ENCODE results near the gene FAM83F. TPM values are rescaled to one million over a fixed set of nuclear protein-coding genes. Genes with fewer than 3 reads are reported as not detected.

FAM83F gene
- polyA plus RNA-seq, 2 of the 4 experiments (the other 2 are of a cell fraction) = not detected

DNA sequence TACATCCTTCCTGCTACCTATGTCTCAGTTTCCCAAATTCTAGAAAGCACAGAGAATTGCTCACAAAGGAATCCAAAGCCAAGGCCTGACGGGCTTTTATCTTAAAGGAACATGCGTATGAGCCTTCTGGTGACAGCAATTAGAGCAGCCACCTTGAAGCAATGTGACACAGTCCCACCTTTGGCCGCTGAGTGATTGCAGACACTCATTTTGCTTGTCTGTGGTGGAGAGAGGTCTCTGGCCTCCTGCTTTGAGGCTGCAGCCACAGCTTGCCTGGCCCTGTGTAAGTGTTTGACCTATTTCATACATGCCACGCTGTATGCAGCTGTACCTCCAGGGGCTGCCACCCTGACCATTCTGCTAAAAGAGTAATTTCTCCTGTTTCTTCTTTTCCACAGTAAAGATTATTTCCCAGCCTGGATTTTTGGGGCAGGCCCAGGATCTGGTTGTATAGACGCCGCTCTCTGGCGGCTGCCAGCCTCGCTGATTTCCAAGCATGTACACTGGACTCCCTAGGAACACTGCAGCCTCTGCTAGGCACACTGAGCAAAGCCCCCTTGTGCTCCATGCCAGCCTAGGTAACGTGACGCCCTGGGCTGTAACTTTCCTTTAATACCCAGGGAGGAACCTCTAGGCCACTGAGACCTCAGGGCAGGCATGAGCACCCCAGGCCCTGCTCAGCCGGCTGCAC lies 35.7 kb upstream of the FAM83F start:
- CTCF ChIA-PET = interaction anchor here (0.8 to 1.6 kb wide), 3 partner anchors 9 to 66 kb away, joined by 3 to 5 read pairs (median 3); no protein-coding TSS in a partner anchor
- no peaks in the 10 kb centered on the region for H3K4me1 ChIP-seq
- H3K4me3 ChIP-seq = no peak overlapping the region
- no peak for TF ChIP-seq NR3C1 (IDR thresholded peaks at IDR 0.05)
- no peak for TF ChIP-seq MAFK (IDR thresholded peaks at IDR 0.05; ENCODE audit: partially characterized antibody)
- no peak for TF ChIP-seq SREBF2 (IDR thresholded peaks at IDR 0.05)
- no peak for TF ChIP-seq ZC3H11A (IDR thresholded peaks at IDR 0.05)
- no peak for TF ChIP-seq POLR2AphosphoS2 (conservative IDR thresholded peaks at IDR 0.05; ENCODE audit: low read length)
- no peak for TF ChIP-seq GATA3 (IDR thresholded peaks at IDR 0.05; ENCODE audit: borderline replicate concordance)
- TF ChIP-seq POLR2A (IDR thresholded peaks at IDR 0.05; ENCODE audit: low read length) = no peak
- FAIRE-seq (no peak), ATAC-seq (peak; percentile 35 to 50; a peak in 3 of 6 replicates), DNase-seq (ENCODE audit: low read depth in 1 of 2, low spot score in 1 of 2) (no peak)
- H3K4me2 ChIP-seq = no peak overlapping the region
- H3K9me3 ChIP-seq = no peaks in the 10 kb centered on the region
- WGBS (ENCODE audit: missing lambda C conversion rate) = 67% methylated on average over 11 of the region's 11 CpGs
- POLR2A ChIA-PET = no interaction called here
- H3K27ac ChIP-seq = no peak overlapping the region

DNA sequence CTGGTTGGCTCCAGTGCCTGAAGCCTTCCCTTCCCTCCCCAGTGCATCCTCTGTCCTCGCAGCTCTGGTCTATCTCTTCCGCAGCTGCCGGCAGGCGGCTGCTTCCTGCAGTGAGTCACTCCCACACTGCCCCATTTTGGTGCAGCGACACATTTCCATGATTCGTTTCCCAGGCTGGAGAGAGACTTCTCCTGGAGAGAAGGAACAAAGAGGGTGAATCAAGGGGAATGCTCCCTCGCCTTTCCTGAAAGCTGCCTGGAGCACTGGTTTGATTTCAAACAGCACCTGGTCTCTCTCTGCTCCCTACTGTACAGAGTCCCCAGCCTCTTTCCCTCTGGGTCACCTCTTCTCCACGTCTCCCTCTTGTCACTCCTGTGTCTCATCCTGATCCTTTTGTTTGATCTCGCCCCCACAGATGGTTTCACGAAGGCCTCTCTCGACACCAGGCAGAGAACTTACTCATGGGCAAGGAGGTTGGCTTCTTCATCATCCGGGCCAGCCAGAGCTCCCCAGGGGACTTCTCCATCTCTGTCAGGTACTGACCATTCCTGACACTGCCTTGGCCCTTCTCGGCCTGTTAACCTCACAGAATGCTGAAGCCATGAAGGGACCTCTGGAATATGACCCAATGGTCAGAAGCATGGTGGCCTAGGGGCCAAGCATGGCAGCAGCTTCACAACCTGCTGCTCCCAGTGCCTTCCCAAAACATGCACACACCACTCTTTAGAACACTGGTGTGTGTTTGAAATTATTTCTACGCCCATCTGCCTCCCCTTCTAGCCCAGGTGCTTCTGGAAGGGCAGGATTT lies 34.9 kb upstream of the FAM83F start, which contains the start of gene TMA7B:
TMA7B (plus strand) TSS at position 758 of the 808 bp plus-strand sequence. CDS start 3,978 bp downstream, outside the sequence.
- H3K4me3 ChIP-seq = no peak within 1 kb of the TSS
- H3K9me3 ChIP-seq = no peaks in the 10 kb centered on the region
- ChIA-PET CTCF (interaction anchor here (0.8 to 1.3 kb wide), 2 partner anchors 8 to 10 kb away, joined by 3 read pairs; no protein-coding TSS in a partner anchor), POLR2A (no interaction called here)
- DNase-seq (ENCODE audit: low read depth in 1 of 2, low spot score in 1 of 2) = peak; percentile 13 to 15
- TF ChIP-seq RCOR1 (IDR thresholded peaks at IDR 0.05; ENCODE audit: low read depth, low read length) (no peak), RAD21 (conservative IDR thresholded peaks at IDR 0.05 in 1 of 2, IDR thresholded peaks at IDR 0.05 in 1 of 2) (peak in 1 of 2 experiments; percentile 8; a peak in 1 of 5 replicates)
- H3K27ac ChIP-seq = no peak within 1 kb of the TSS
- 37% methylated on average over 13 of the region's 14 CpGs for WGBS (ENCODE audit: missing lambda C conversion rate)
- peak; percentile 81 to 89; a peak in 5 of 6 replicates for ATAC-seq
- no peak for FAIRE-seq
- no peaks in the 10 kb centered on the region for H3K4me1 ChIP-seq
- H3K4me2 ChIP-seq = no peak within 1 kb of the TSS

DNA sequence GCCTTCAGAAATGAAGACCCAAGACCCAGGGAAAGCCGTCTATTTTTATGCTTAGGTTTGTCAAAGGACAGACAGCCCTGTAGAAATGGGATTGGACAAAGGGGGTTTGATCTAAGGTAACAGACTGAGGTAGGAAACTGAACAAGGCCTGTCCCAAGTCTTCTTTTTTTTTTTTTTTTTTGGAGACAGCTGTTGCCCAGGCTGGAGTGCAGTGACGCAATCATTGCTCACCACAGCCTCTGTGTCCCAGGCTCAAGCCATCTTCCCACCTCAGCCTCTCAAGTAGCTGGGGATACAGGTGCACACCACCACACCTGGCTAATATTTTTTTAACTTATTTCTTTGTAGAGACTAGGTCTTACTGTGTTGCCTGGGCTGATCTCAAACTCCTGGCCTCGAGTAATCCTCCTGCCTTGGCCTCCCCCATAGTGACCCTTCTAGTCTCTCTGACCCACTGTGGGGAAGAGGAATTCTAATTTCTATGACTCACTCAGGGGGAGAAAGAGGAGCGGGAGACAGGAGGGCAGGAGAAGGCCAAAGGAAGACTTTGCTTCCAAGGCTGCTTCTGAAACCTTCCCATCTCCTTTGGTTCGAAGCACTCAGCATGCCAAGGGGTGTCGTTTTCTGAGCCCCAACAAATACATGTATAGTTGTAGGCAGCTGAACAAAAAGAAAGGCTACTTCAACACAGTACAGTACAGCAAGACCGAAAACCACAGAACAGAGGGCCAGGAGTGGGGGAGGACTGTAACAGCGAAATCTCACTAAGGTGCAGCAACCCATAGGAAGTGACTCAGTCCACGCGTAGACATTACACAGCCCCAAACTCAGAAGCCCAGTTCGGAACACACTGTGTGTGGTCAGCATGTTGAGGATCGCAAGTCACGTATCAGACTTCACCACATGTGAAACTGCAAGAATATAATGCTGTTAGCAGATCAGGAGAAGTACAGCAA lies 33.7 kb upstream of the FAM83F start:
- CTCF ChIA-PET = no interaction called here
- Histone ChIP-seq H3K4me2 (no peak overlapping the region), H3K27ac (no peak overlapping the region), H3K9me3 (no peaks in the 10 kb centered on the region), H3K4me1 (no peaks in the 10 kb centered on the region), H3K4me3 (no peak overlapping the region)
- ATAC-seq (no peak), FAIRE-seq (no peak), DNase-seq (ENCODE audit: low read depth in 1 of 2, low spot score in 1 of 2) (no peak)
- POLR2A ChIA-PET = no interaction called here
- 61% methylated on average over 13 of the region's 13 CpGs for WGBS (ENCODE audit: missing lambda C conversion rate)
- TF ChIP-seq TP53 (CRISPR knock-in tag; IDR thresholded peaks at IDR 0.05) = no peak
- TF ChIP-seq NPAS2 (CRISPR knock-in tag; IDR thresholded peaks at IDR 0.05; ENCODE audit: borderline replicate concordance) = no peak
- no peak for TF ChIP-seq HOXB5 (CRISPR knock-in tag; IDR thresholded peaks at IDR 0.05)
- TF ChIP-seq, protein P1, sequence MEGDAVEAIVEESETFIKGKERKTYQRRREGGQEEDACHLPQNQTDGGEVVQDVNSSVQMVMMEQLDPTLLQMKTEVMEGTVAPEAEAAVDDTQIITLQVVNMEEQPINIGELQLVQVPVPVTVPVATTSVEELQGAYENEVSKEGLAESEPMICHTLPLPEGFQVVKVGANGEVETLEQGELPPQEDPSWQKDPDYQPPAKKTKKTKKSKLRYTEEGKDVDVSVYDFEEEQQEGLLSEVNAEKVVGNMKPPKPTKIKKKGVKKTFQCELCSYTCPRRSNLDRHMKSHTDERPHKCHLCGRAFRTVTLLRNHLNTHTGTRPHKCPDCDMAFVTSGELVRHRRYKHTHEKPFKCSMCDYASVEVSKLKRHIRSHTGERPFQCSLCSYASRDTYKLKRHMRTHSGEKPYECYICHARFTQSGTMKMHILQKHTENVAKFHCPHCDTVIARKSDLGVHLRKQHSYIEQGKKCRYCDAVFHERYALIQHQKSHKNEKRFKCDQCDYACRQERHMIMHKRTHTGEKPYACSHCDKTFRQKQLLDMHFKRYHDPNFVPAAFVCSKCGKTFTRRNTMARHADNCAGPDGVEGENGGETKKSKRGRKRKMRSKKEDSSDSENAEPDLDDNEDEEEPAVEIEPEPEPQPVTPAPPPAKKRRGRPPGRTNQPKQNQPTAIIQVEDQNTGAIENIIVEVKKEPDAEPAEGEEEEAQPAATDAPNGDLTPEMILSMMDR (IDR thresholded peaks at IDR 0.05) = no peak
- TF ChIP-seq, protein P2, sequence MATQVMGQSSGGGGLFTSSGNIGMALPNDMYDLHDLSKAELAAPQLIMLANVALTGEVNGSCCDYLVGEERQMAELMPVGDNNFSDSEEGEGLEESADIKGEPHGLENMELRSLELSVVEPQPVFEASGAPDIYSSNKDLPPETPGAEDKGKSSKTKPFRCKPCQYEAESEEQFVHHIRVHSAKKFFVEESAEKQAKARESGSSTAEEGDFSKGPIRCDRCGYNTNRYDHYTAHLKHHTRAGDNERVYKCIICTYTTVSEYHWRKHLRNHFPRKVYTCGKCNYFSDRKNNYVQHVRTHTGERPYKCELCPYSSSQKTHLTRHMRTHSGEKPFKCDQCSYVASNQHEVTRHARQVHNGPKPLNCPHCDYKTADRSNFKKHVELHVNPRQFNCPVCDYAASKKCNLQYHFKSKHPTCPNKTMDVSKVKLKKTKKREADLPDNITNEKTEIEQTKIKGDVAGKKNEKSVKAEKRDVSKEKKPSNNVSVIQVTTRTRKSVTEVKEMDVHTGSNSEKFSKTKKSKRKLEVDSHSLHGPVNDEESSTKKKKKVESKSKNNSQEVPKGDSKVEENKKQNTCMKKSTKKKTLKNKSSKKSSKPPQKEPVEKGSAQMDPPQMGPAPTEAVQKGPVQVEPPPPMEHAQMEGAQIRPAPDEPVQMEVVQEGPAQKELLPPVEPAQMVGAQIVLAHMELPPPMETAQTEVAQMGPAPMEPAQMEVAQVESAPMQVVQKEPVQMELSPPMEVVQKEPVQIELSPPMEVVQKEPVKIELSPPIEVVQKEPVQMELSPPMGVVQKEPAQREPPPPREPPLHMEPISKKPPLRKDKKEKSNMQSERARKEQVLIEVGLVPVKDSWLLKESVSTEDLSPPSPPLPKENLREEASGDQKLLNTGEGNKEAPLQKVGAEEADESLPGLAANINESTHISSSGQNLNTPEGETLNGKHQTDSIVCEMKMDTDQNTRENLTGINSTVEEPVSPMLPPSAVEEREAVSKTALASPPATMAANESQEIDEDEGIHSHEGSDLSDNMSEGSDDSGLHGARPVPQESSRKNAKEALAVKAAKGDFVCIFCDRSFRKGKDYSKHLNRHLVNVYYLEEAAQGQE (IDR thresholded peaks at IDR 0.05) = no peak
- TF ChIP-seq RAD21 (conservative IDR thresholded peaks at IDR 0.05 in 1 of 2, IDR thresholded peaks at IDR 0.05 in 1 of 2) = no peak
- TF ChIP-seq CHD4 (IDR thresholded peaks at IDR 0.05; ENCODE audit: borderline replicate concordance) = no peak
- TF ChIP-seq BHLHE40 (IDR thresholded peaks at IDR 0.05; ENCODE audit: low read depth, low read length) = no peak
